ENCODE results near the gene HMGB2.

- TF ChIP-seq GATA3 (IDR thresholded peaks at IDR 0.05; ENCODE audit: low read depth, low read length) (no peak), GATA2 (IDR thresholded peaks at IDR 0.05; ENCODE audit: low read depth, low read length) (no peak)
Observed at GRCh38 chr4:173360587-173361221, 26.5 kb upstream of the HMGB2 start.

Data from SH-SY5Y (cell line).